ENCODE measurements around the gene TBX10. TPM values are rescaled to one million over a fixed set of nuclear protein-coding genes. Genes with fewer than 3 reads are reported as not detected.

The TBX10 gene
- total and polyA plus RNA-seq, 2 of the 8 experiments (the other 6 are each of a cell fraction or from before 2014, with no cell fraction given): 0.09 TPM; not detected in 1

GRCh38 chr11:67584205-67584880 is 55.2 kb downstream of the TBX10 start (continued):
- TF ChIP-seq MAX (IDR thresholded peaks at IDR 0.05): peak; percentile 29; the same call in 1 of the 2 replicates
- 0 out of 2 replicates have a peak, but pooled peaks have one; percentile 33 for TF ChIP-seq TBP (IDR thresholded peaks at IDR 0.05; ENCODE audit: low read depth, low read length)
- no peak for TF ChIP-seq HDAC6 (IDR thresholded peaks at IDR 0.05; ENCODE audit: low read depth, low read length)
- no peak for TF ChIP-seq ATF3 (IDR thresholded peaks at IDR 0.05; ENCODE audit: insufficient read depth, low read depth, low read length)
- TF ChIP-seq RBBP5 (IDR thresholded peaks at IDR 0.05; ENCODE audit: borderline replicate concordance, low read depth, low read length): 0 out of 2 replicates have a peak, but pooled peaks have one; percentile 33
- no peak for TF ChIP-seq CTCF (IDR thresholded peaks at IDR 0.05; ENCODE audit: control extremely low read depth in 1 of 3, insufficient read depth in 1 of 3, low read depth in 1 of 3, low read length in 3 of 3)
- TF ChIP-seq CTBP2 (IDR thresholded peaks at IDR 0.05; ENCODE audit: borderline replicate concordance, insufficient read depth, insufficient read length, low read length): peak; percentile 56
- no peak for TF ChIP-seq SIN3A (conservative IDR thresholded peaks at IDR 0.05 in 1 of 2, IDR thresholded peaks at IDR 0.05 in 1 of 2; ENCODE audit: low read depth in 1 of 2, low read length in 2 of 2)
- TF ChIP-seq ATF2 (IDR thresholded peaks at IDR 0.05; ENCODE audit: low read length): no peak
- no peak for TF ChIP-seq CBX8 (IDR thresholded peaks at IDR 0.05; ENCODE audit: borderline replicate concordance, low read depth, low read length)
